A549 (cell line): Measurements from ENCODE around the gene TUBD1. TPM values are rescaled to one million over a fixed set of nuclear protein-coding genes. Genes with fewer than 3 reads are reported as not detected.

Experiments used
- BCL3 ChIP-seq: fragments of >200 bp; sonication (Bioruptor Twin); formaldehyde crosslinking; IDR thresholded peaks from 3 replicates; pipeline ENCODE4 v1.6.1; 2016
- BHLHE40 ChIP-seq: IDR thresholded peaks from 2 replicates; pipeline ENCODE4 v1.6.1; 2012; ENCODE audit warnings: low read depth, low read length, inconsistent platforms
- CBX2 ChIP-seq: fragments of 200-600 bp; sonication (generic); IDR thresholded peaks from 2 replicates; pipeline ENCODE4 v1.6.1; 2016; ENCODE audit warnings: low read depth, mild to moderate bottlenecking, borderline replicate concordance
- CEBPB ChIP-seq, 2 experiments: fragments of >200 bp in 1 of 2; sonication (Bioruptor Twin) in 1 of 2; formaldehyde crosslinking in 1 of 2; IDR thresholded peaks; 2 replicates each; pipeline ENCODE4 v1.6.1; 2012 to 2016
- CHD2 ChIP-seq: fragments of 150-350 bp; IDR thresholded peaks from 2 replicates; pipeline ENCODE4 v1.6.1; 2014; ENCODE audit warnings: low read length; ENCODE audit not compliant: partially characterized antibody
- CHD4 ChIP-seq: fragments of 200-600 bp; sonication (generic); IDR thresholded peaks from 2 replicates; pipeline ENCODE4 v1.6.1; 2016; ENCODE audit warnings: antibody characterized with exemption, mild to moderate bottlenecking, borderline replicate concordance
- EHF ChIP-seq: fragments of 250-450 bp; sonication (Bioruptor Pico); IDR thresholded peaks from 2 replicates; pipeline ENCODE4 v1.5.0; 2020; ENCODE audit warnings: mild to moderate bottlenecking
- ELK1 ChIP-seq: fragments of 150-350 bp; IDR thresholded peaks from 2 replicates; pipeline ENCODE4 v1.6.1; 2014; ENCODE audit warnings: low read depth, mild to moderate bottlenecking, low read length
- ESRRA ChIP-seq: fragments of 150-350 bp; IDR thresholded peaks from 2 replicates; pipeline ENCODE4 v1.6.1; 2014; ENCODE audit warnings: mild to moderate bottlenecking, low read length, borderline replicate concordance
- FOXS1 ChIP-seq: fragments of 250-450 bp; sonication (Bioruptor Pico); IDR thresholded peaks from 2 replicates; pipeline ENCODE4 v1.5.0; 2020; ENCODE audit warnings: mild to moderate bottlenecking, moderate library complexity
- GATA3 ChIP-seq: IDR thresholded peaks from 2 replicates; pipeline ENCODE4 v1.6.1; 2012; ENCODE audit warnings: borderline replicate concordance
- HOXA7 ChIP-seq: fragments of 250-450 bp; sonication (Bioruptor Pico); IDR thresholded peaks from 2 replicates; pipeline ENCODE4 v1.5.0; 2020; ENCODE audit warnings: mild to moderate bottlenecking, moderate library complexity
- HOXB5 ChIP-seq: fragments of 250-450 bp; sonication (Bioruptor Pico); IDR thresholded peaks from 2 replicates; pipeline ENCODE4 v1.5.0; 2020; ENCODE audit warnings: mild to moderate bottlenecking, moderate library complexity
- JUNB ChIP-seq: fragments of >200 bp; sonication (Bioruptor Twin); formaldehyde crosslinking; IDR thresholded peaks from 2 replicates; pipeline ENCODE4 v1.6.1; 2016
- KDM1A ChIP-seq: fragments of 200-600 bp; sonication (generic); IDR thresholded peaks from 2 replicates; pipeline ENCODE4 v1.6.1; 2016; ENCODE audit warnings: low read depth, mild to moderate bottlenecking
- MAZ ChIP-seq: fragments of 150-350 bp; IDR thresholded peaks from 2 replicates; pipeline ENCODE4 v1.6.1; 2014; ENCODE audit warnings: antibody characterized with exemption, low read depth, low read length, borderline replicate concordance
- MYC ChIP-seq: IDR thresholded peaks from 2 replicates; pipeline ENCODE4 v1.6.1; 2012; ENCODE audit warnings: mild to moderate bottlenecking, inconsistent platforms, low read length, improper control_type of control experiment, borderline replicate concordance
- NPAS2 ChIP-seq: fragments of 250-450 bp; sonication (Bioruptor Pico); IDR thresholded peaks from 2 replicates; pipeline ENCODE4 v1.8.0; 2022; ENCODE audit warnings: mild to moderate bottlenecking, moderate library complexity, borderline replicate concordance
- NR3C1 ChIP-seq: fragments of >200 bp; sonication (Bioruptor Twin); formaldehyde crosslinking; IDR thresholded peaks from 3 replicates; pipeline ENCODE4 v1.6.1; 2017
- POLR2AphosphoS2 ChIP-seq: conservative IDR thresholded peaks from 2 replicates; pipeline ENCODE4 v1.6.1; 2012; ENCODE audit warnings: low read length, improper control_type of control experiment, inconsistent platforms
- RAD21 ChIP-seq, 2 experiments: fragments of >200 bp in 1 of 2; sonication (Bioruptor Twin) in 1 of 2; formaldehyde crosslinking in 1 of 2; IDR thresholded peaks in 1 of 2; conservative IDR thresholded peaks in 1 of 2; 2 replicates in 1 of 2; 3 replicates in 1 of 2; pipeline ENCODE4 v1.6.1; 2012 to 2018; ENCODE audit warnings: inconsistent platforms in 1 of 2
- RCOR1 ChIP-seq: fragments of 150-350 bp; IDR thresholded peaks from 2 replicates; pipeline ENCODE4 v1.6.1; 2014; ENCODE audit warnings: antibody characterized with exemption, low read length, low read depth
- REST ChIP-seq: fragments of 200-600 bp; sonication (generic); IDR thresholded peaks from 2 replicates; pipeline ENCODE4 v1.6.1; 2016; ENCODE audit warnings: antibody characterized with exemption, mild to moderate bottlenecking, moderate library complexity
- RNF2 ChIP-seq: fragments of 200-600 bp; sonication (generic); IDR thresholded peaks from 2 replicates; pipeline ENCODE4 v1.6.1; 2016; ENCODE audit warnings: low read depth, mild to moderate bottlenecking, antibody characterized with exemption, moderate library complexity, borderline replicate concordance
- TP53 ChIP-seq: fragments of 250-450 bp; sonication (Bioruptor Pico); IDR thresholded peaks from 2 replicates; pipeline ENCODE4 v1.5.0; 2021; ENCODE audit warnings: mild to moderate bottlenecking, moderate library complexity
- ZFP36 ChIP-seq: fragments of 450-650 bp; IDR thresholded peaks from 2 replicates; pipeline ENCODE4 v1.6.1; 2014; ENCODE audit warnings: borderline replicate concordance; ENCODE audit not compliant: partially characterized antibody
- ZNF302 ChIP-seq: fragments of 250-450 bp; sonication (Bioruptor Pico); IDR thresholded peaks from 2 replicates; pipeline ENCODE4 v1.9.0; 2021; ENCODE audit warnings: inconsistent platforms, mild to moderate bottlenecking, moderate library complexity
- ZSCAN20 ChIP-seq: fragments of 250-450 bp; sonication (Bioruptor Pico); IDR thresholded peaks from 2 replicates; pipeline ENCODE4 v1.8.0; 2022; ENCODE audit warnings: mild to moderate bottlenecking, moderate library complexity
- polyA plus RNA-seq, 4 experiments: library from polyadenylated mRNA; depleted of rRNA in 3 of 4; stranded (reverse); fragments of >200 nt; fragmentation: RNase III in 1 of 4; extraction: RNeasy Plus Mini Kit Qiagen cat#74134 plus additional on column Dnase treatment in 1 of 4; gene quantifications; 2 replicates in 3 of 4; 3 replicates in 1 of 4; pipeline ENCODE4 v1.2.3, GENCODE V29; 2011 to 2017

The TUBD1 gene
- polyA plus RNA-seq, 2 of the 4 experiments (the other 2 are of a cell fraction): 15.9 to 24.4 TPM

- TF ChIP-seq RCOR1 (no peak), NR3C1 (no peak), BHLHE40 (no peak), NPAS2 (CRISPR knock-in tag) (peak; percentile 35; the same call in 1 of the 2 replicates), CHD4 (no peak), FOXS1 (peak; percentile 78; the same call in 1 of the 2 replicates), ZSCAN20 (CRISPR knock-in tag) (peak; percentile 59; the same call in 1 of the 2 replicates), MYC (no peak), BCL3 (no peak), REST (no peak), ZFP36 (no peak), CBX2 (no peak), JUNB (no peak), ELK1 (no peak), CHD2 (no peak), TP53 (CRISPR knock-in tag) (no peak; the same call in 1 of the 2 replicates), POLR2AphosphoS2 (no peak), RNF2 (no peak), HOXA7 (peak; percentile 57), ESRRA (no peak), RAD21 (conservative IDR thresholded peaks at IDR 0.05 in 1 of 2, IDR thresholded peaks at IDR 0.05 in 1 of 2) (no peak; a peak in 1 of 5 replicates), MAZ (no peak), ZNF302 (CRISPR knock-in tag) (peak; percentile 39), EHF (CRISPR knock-in tag) (peak; percentile 92), KDM1A (no peak), CEBPB (IDR thresholded peaks at IDR 0.05) (no peak), HOXB5 (CRISPR knock-in tag) (peak; percentile 94), GATA3 (no peak)
These were observed 62.6 kb downstream of the TUBD1 start (continued) for GRCh38 chr17:59830007-59830630.
